ENCODE results near the gene PARD3. TPM values are rescaled to one million over a fixed set of nuclear protein-coding genes. Genes with fewer than 3 reads are reported as not detected.

PARD3 gene
- total RNA-seq, 1 experiment from 2014 or later: 46.3 TPM

- intact Hi-C loops (cut with micrococcal nuclease): no loop called here
Observed at GRCh38 chr10:34681933-34682332, 133.2 kb downstream of the PARD3 start.

More at GRCh38 chr10:34681933-34682332, 133.2 kb downstream of the PARD3 start:
- H3K36me3 ChIP-seq (ENCODE audit: control insufficient read depth in 1 of 2, insufficient read depth in 2 of 2, low read length in 2 of 2): no peaks in the 10 kb centered on the region
- no peak overlapping the region for H3K27ac ChIP-seq (ENCODE audit: low read depth, low read length)
- ChIA-PET POLR2A (no interaction called here), RAD21 (ENCODE audit: low non-redundant PET in 1 of 2, low total read pairs in 2 of 2, uncharacterized antibody in 2 of 2, unreplicated experiment in 2 of 2) (no interaction called here), CTCF (no interaction called here)
- peaks cover 10% of the 10 kb centered on the region for H4K20me1 ChIP-seq (ENCODE audit: insufficient read depth)
- H3K4me2 ChIP-seq (ENCODE audit: low read length): no peak overlapping the region
- H3K9me3 ChIP-seq (ENCODE audit: control insufficient read depth in 1 of 2, insufficient read depth in 1 of 2, low read depth in 1 of 2, low read length in 2 of 2): no peaks in the 10 kb centered on the region
- no peak overlapping the region for H3K9ac ChIP-seq (ENCODE audit: low read length)
- ATAC-seq: no peak
- peaks cover 36% of the 10 kb centered on the region for H3K79me2 ChIP-seq (ENCODE audit: insufficient read depth, low read length)
- no peak overlapping the region for H2AFZ ChIP-seq (ENCODE audit: low read depth, low read length, poor library complexity, severe bottlenecking)
- no peak for TF ChIP-seq RAD21 (IDR thresholded peaks at IDR 0.05; ENCODE audit: low read depth)
- no peak for TF ChIP-seq FOSL1 (IDR thresholded peaks at IDR 0.05; ENCODE audit: low read depth)
- TF ChIP-seq SRF (IDR thresholded peaks at IDR 0.05; ENCODE audit: low read depth): no peak
- TF ChIP-seq CBX3 (IDR thresholded peaks at IDR 0.05; ENCODE audit: low read depth): no peak
- TF ChIP-seq, protein P1, sequence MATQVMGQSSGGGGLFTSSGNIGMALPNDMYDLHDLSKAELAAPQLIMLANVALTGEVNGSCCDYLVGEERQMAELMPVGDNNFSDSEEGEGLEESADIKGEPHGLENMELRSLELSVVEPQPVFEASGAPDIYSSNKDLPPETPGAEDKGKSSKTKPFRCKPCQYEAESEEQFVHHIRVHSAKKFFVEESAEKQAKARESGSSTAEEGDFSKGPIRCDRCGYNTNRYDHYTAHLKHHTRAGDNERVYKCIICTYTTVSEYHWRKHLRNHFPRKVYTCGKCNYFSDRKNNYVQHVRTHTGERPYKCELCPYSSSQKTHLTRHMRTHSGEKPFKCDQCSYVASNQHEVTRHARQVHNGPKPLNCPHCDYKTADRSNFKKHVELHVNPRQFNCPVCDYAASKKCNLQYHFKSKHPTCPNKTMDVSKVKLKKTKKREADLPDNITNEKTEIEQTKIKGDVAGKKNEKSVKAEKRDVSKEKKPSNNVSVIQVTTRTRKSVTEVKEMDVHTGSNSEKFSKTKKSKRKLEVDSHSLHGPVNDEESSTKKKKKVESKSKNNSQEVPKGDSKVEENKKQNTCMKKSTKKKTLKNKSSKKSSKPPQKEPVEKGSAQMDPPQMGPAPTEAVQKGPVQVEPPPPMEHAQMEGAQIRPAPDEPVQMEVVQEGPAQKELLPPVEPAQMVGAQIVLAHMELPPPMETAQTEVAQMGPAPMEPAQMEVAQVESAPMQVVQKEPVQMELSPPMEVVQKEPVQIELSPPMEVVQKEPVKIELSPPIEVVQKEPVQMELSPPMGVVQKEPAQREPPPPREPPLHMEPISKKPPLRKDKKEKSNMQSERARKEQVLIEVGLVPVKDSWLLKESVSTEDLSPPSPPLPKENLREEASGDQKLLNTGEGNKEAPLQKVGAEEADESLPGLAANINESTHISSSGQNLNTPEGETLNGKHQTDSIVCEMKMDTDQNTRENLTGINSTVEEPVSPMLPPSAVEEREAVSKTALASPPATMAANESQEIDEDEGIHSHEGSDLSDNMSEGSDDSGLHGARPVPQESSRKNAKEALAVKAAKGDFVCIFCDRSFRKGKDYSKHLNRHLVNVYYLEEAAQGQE (IDR thresholded peaks at IDR 0.05; ENCODE audit: low read depth): no peak
- no peak for TF ChIP-seq POLR2A (IDR thresholded peaks at IDR 0.05; ENCODE audit: borderline replicate concordance, extremely low read depth, insufficient read depth, insufficient read length)
- TF ChIP-seq, protein P2, sequence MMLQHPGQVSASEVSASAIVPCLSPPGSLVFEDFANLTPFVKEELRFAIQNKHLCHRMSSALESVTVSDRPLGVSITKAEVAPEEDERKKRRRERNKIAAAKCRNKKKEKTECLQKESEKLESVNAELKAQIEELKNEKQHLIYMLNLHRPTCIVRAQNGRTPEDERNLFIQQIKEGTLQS (IDR thresholded peaks at IDR 0.05): no peak
- TF ChIP-seq TCF7L2 (IDR thresholded peaks at IDR 0.05; ENCODE audit: borderline replicate concordance, extremely low read depth, insufficient read depth, insufficient read length): no peak
- TF ChIP-seq, protein P3, sequence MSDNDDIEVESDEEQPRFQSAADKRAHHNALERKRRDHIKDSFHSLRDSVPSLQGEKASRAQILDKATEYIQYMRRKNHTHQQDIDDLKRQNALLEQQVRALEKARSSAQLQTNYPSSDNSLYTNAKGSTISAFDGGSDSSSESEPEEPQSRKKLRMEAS (IDR thresholded peaks at IDR 0.05): no peak
- no peak for TF ChIP-seq SP1 (IDR thresholded peaks at IDR 0.05; ENCODE audit: low read depth)
- no peak for TF ChIP-seq ZFX (IDR thresholded peaks at IDR 0.05)
- TF ChIP-seq ELF1 (IDR thresholded peaks at IDR 0.05; ENCODE audit: borderline replicate concordance, low read depth): no peak
- no peak for TF ChIP-seq EGR1 (IDR thresholded peaks at IDR 0.05; ENCODE audit: low read depth)
- TF ChIP-seq, protein P4, sequence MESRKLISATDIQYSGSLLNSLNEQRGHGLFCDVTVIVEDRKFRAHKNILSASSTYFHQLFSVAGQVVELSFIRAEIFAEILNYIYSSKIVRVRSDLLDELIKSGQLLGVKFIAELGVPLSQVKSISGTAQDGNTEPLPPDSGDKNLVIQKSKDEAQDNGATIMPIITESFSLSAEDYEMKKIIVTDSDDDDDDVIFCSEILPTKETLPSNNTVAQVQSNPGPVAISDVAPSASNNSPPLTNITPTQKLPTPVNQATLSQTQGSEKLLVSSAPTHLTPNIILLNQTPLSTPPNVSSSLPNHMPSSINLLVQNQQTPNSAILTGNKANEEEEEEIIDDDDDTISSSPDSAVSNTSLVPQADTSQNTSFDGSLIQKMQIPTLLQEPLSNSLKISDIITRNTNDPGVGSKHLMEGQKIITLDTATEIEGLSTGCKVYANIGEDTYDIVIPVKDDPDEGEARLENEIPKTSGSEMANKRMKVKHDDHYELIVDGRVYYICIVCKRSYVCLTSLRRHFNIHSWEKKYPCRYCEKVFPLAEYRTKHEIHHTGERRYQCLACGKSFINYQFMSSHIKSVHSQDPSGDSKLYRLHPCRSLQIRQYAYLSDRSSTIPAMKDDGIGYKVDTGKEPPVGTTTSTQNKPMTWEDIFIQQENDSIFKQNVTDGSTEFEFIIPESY (IDR thresholded peaks at IDR 0.05; ENCODE audit: extremely low read depth, insufficient replicate concordance, low read length): no peak
- TF ChIP-seq SIN3A (IDR thresholded peaks at IDR 0.05; ENCODE audit: low read depth): no peak
- no peak for TF ChIP-seq EZH2 (IDR thresholded peaks at IDR 0.05)
- no peak for TF ChIP-seq POLR2AphosphoS5 (IDR thresholded peaks at IDR 0.05; ENCODE audit: low read depth, low read length)
- H3K4me3 ChIP-seq (replicated peaks in 1 of 2; ENCODE audit: low read depth in 1 of 2, low read length in 2 of 2): no peak overlapping the region
- no TSS peak for BruUV-seq (replicated peaks)
- H3K9me2 ChIP-seq (ENCODE audit: insufficient read depth): no peaks in the 10 kb centered on the region
- H3K27me3 ChIP-seq (ENCODE audit: insufficient read depth, low read length): no peaks in the 10 kb centered on the region
- no peak for DNase-seq (ENCODE audit: low read depth, low spot score)
- no peaks in the 10 kb centered on the region for H3K4me1 ChIP-seq (ENCODE audit: control insufficient read depth in 1 of 2, insufficient read depth in 2 of 2, low read length in 2 of 2)

Data from HCT116 (cell line).